ENCODE measurements around the gene SYTL3. TPM values are rescaled to one million over a fixed set of nuclear protein-coding genes. Genes with fewer than 3 reads are reported as not detected.

SYTL3 gene
- total and polyA plus RNA-seq, 11 donors, result 4.0 to 14.6 (median 8.2) TPM

DNA sequence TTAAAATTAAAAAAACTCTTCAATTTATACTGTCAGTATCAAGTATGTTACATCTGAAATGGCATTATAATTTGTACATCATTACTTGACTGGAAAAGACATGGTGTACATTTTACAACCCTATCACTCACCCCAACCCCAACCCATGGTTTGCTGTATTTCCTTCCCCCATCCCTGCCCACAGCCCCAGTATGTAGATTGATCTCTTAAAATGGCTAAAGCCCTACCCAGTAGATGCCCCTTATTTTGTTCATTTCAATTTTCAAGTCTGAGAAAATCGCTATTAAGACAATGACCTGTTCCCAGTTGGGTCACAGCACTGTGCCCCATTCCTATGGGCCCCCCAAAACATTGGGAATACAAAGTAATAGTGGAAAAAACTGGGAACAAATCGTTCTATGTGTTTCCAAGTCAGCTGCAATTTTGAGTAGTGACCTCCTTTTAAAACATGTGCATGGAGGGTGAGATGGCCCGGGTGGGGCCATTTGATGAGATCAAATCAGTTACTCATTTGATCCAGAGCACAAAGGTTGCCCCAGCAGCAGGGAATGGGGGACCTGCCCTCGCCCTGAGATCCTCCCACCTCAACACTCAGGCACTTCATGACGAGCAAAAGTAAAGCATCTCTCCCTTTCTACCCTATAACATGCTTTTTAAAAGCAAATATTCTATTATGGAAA lies 156.0 kb downstream of the SYTL3 start:
- H3K36me3 ChIP-seq, result peaks cover 0 to 22% (median 0%) of the 10 kb centered on the region in 9 donors
- WGBS, 4 donors, result 85 to 91% (median 90%) methylated on average over 5 of the region's 5 CpGs
- peaks cover 3 to 83% (median 52%) of the 10 kb centered on the region in 12 donors for H3K4me1 ChIP-seq
- H3K4me3 ChIP-seq, result no peak overlapping the region
- TF ChIP-seq CTCF (IDR thresholded peaks at IDR 0.05) (no peak), POLR2A (IDR thresholded peaks at IDR 0.05) (no peak)
- H3K27ac ChIP-seq, result no peak overlapping the region
- no peaks in the 10 kb centered on the region for H3K9me3 ChIP-seq
- no peak for ATAC-seq
- DNase-seq, result no peak
- H3K27me3 ChIP-seq, result no peaks in the 10 kb centered on the region
- intact Hi-C loops (cut with DNase I), result no loop called here

- TF ChIP-seq POLR2A (IDR thresholded peaks at IDR 0.05) (no peak), CTCF (IDR thresholded peaks at IDR 0.05) (no peak)
- no peaks in the 10 kb centered on the region for H3K27me3 ChIP-seq
- H3K36me3 ChIP-seq, result peaks cover 0 to 32% (median 0%) of the 10 kb centered on the region in 9 donors
- intact Hi-C loops (cut with DNase I), result no loop called here
- no peaks in the 10 kb centered on the region for H3K9me3 ChIP-seq
- peak overlapping the region in 1 of 12 donors; percentile 25 for H3K27ac ChIP-seq
- H3K4me1 ChIP-seq, result peaks cover 0 to 86% (median 49%) of the 10 kb centered on the region in 12 donors
- no peak for DNase-seq
- no peak for ATAC-seq
- WGBS, 4 donors, result 65 to 75% (median 70%) methylated on average over 8 of the region's 8 CpGs
- H3K4me3 ChIP-seq, result no peak overlapping the region
These were observed 157.9 kb downstream of the SYTL3 start for GRCh38 chr6:158807515-158808441.

- no peak for TF ChIP-seq CTCF (IDR thresholded peaks at IDR 0.05)
- TF ChIP-seq POLR2A (IDR thresholded peaks at IDR 0.05), result no peak
- Histone ChIP-seq H3K36me3 (peaks cover 0 to 32% (median 0%) of the 10 kb centered on the region in 9 donors), H3K4me1 (peaks cover 0 to 86% (median 49%) of the 10 kb centered on the region in 12 donors), H3K27ac (peak overlapping the region in 5 of 12 donors; percentile 4 to 44 (median 9)), H3K9me3 (no peaks in the 10 kb centered on the region), H3K27me3 (no peaks in the 10 kb centered on the region), H3K4me3 (no peak overlapping the region)
- ATAC-seq (no peak), DNase-seq (no peak)
- intact Hi-C loops (cut with DNase I), result no loop called here
- 59 to 74% (median 68%) methylated on average over 6 of the region's 6 CpGs for WGBS, 4 donors
These were observed 158.6 kb downstream of the SYTL3 start for GRCh38 chr6:158808442-158808833.
